SK-N-MC (cell line): ENCODE results near the gene C6orf15.

Experiments used
- EZH2 ChIP-seq: fragments of 200-600 bp; sonication (generic); IDR thresholded peaks from one replicate; pipeline ENCODE4 v1.6.1; 2017; ENCODE audit warnings: antibody characterized with exemption
- FOXP2 ChIP-seq: optimal IDR thresholded peaks from 2 replicates; pipeline ENCODE3; 2011; ENCODE audit warnings: mild to moderate bottlenecking, moderate library complexity; ENCODE audit not compliant: insufficient read depth; ENCODE audit errors: extremely low read length, control extremely low read depth
- POLR2AphosphoS5 ChIP-seq: IDR thresholded peaks from 2 replicates; pipeline ENCODE4 v1.6.1; 2012; ENCODE audit warnings: mild to moderate bottlenecking, low read depth, low read length, borderline replicate concordance

GRCh38 chr6:31070711-31071197 is 41.6 kb downstream of the C6orf15 start:
- TF ChIP-seq EZH2, result no peak
- TF ChIP-seq POLR2AphosphoS5, result no peak
- no peak for TF ChIP-seq FOXP2
